Stimulated activated naive CD4-positive, alpha-beta T cell (primary cell): ENCODE data around the gene TMEM131L.

Experiments used
- DNase-seq, 6 experiments: peaks; one replicate each; lab custom pipeline; 2025; lab: John Stamatoyannopoulos, UW

TMEM131L gene

DNA sequence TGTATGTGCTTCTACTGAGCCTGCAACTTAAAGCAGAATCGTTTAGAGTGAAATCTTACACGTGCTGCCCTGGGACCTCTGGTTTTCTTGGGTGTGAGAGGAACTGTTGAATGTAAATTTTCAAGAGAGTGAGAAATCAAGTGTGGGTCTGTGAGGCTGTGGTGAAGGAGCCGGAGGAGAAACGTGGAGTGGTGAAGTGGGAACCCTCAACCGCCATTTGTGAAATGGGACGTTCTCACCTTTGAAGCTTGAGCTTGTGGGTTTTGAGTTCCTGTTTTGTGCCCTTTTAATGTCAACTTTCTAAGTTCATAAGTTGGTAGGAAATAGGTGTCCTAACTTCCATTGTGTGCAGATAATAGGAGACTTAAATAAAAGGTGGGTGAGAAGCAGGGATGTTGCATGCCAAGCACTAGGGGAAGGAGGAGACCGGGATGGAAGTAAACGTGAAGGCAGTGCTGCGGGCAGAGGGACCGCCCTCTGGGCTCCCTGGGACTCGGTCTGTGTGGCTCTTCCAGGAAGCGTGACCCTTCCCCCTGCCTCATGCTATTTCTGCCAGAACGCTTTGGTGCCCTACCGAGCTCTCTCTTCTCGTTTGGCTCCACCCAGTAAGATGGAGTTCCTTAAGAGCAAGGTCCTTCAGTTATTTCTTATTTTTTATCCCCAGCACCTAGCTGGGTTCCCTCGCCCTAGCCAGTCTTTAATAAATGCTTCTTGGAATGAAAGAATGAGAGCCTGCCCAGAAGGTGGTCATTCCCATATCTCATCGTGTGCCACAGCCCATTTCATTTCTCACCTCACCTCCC, 56.0 kb downstream of the TMEM131L start:
- peak; percentile 32 to 81 (median 60) for DNase-seq

DNA sequence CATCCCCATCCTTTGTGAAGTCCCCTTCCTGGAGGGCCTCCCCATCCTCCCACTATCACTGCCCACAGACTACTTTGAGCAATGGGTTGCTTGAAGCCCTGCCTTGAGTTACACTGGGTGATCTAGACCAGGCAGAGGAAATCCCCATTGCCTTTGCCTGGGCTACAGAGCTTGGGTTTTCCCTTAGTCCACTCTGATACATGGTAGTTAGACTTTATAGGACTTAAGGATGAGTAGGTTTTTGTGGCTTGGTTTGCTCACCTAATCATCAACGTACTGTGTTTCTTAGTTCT, 56.6 kb downstream of the TMEM131L start:
- peak in 4 of 6 experiments; percentile 27 to 39 (median 28) for DNase-seq

DNA sequence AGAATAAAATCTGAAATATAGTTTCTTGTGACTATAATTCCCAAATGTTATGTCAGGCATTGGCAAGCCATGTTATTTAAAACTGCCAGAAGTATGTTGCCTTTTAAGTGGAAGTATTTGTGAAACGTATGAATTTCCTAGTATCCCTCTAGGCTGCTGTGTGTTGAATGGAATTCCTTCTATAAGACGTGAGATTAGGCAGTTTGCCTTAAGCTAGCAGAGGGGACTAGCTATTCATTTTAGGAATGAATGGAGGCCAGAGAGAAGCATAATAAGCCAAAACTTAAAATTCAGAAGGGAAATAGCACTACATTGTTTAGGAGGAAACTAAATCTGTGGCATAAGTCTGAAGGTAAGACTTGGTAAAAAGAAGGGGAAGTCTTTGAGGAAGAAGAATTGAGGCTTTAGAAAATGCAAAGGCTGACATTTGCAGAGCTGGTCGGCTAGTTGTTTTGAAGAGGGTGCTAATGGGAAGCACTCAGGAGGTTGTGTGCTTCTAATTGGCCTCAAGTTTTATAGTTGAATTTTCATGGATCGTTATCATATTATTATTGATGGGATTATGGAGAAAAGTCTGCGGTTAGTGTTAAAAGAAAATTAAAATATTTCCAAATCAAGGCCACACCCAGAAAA, 57.1 kb downstream of the TMEM131L start:
- no peak for DNase-seq

DNA sequence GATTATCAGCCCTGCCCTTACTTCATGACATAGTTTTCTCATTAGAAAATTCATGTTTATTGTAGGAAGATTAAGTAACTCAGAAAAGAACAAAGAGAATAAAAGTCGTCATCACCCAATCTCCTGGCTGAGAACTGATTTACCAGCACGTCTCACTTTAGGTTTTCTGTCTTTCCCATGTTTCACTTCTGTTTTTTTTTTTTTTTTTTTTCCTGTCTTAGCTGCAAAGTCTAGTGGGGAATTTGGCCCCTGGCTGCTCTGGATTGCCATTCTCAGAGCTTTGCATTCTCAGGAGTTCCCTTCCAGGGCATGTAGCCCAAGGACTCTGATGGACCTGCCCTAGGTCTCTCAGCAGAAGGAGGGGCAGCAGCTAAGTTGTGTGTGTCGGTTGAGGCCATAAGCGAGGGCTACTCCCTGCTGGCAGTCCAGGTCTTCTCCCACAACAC, 57.8 kb downstream of the TMEM131L start:
- no peak for DNase-seq

DNA sequence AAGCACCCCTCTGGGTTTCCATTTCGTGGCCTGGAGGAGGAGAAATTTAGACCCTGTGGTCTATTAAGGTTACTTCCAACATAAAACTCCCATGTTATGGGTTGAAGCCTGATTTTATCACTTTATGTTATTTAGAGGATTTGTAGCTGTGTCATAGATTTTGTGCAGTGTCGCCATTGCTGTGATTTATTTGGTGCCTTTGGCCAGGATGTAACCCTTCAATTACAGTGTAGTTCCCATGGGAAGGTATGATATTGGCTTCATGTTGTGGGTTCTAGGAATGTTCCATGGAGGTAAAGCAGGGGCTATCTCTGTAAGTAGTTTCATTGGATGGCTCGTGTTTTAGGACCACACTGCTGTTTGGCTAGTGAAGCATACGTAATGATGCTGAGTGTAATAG, 58.5 kb downstream of the TMEM131L start:
- DNase-seq: no peak

DNA sequence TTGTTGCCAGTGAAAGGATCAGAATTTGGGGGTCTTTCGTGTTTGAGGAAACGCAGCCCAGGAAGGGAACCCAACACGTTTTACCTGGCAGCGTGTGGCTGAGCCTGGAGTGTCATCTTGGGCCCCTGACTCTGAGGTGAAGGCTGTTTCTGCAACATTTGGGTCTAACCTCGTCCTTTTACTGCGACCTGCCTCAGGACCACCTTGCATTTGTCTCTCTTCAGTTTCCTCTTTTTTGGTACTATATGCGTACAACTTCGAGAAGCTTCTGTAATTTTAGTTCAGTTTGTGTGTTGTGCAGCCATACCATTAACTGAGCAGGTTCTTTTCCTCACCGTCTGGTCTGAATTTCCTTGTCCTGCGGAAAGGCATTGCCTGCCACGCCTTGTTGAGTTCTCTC, 61.5 kb downstream of the TMEM131L start:
- no peak for DNase-seq

DNA sequence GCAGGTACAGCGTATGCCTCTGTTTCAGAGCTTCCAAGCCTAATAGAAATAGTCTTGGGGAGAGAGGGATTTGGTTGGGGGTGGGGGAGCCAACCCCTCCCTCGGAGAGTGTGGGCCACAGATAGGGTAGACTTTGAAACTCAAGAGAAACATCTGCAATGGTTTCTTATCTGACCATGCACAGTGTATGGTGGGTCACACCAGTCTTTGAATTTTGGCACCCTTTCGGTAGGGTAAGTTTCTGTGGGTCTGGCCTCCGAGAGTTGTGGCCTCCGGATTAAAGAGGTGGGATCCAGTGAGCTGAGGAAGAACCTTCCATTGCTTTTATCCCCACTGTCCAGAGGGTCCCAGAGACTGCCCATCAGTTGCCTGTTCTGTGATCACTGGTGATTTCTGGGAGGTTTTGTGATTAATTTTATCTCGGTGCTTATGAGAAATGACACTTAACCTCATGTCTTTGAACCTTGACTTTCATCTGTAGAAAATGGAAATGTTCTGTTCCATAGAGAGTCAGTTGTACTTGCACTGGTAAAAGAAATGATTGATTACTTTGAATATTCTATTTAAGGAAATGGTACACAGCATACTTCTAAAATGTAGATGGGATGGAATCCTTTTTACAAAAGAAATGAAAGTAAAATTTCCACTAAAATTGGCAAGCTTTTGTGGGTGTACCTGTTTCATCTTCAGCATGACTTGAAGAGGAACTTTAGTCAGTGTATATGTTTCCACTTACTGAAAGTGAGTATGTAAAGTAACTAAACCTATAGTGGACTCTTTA, 62.7 kb downstream of the TMEM131L start:
- peak in 2 of 6 experiments; percentile 23 to 25 for DNase-seq

DNA sequence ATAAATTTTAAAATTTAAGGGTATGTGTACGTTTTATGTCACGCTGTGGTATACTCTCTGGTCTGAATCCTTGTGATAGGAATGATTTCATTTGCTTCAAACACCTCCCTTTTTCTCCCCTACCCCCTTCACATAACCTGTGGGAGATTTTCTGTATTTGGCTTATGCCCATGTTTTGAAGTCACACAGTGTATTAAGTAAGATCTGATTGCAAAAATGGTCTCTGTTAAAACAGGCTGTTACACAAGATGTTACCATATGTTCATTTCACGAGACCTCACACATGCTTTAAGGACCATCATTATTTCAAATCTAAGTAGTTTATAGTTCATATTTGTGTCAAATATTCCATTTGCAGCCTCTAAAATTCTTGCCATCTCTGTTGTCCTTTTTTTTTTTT, 63.5 kb downstream of the TMEM131L start:
- DNase-seq: no peak

DNA sequence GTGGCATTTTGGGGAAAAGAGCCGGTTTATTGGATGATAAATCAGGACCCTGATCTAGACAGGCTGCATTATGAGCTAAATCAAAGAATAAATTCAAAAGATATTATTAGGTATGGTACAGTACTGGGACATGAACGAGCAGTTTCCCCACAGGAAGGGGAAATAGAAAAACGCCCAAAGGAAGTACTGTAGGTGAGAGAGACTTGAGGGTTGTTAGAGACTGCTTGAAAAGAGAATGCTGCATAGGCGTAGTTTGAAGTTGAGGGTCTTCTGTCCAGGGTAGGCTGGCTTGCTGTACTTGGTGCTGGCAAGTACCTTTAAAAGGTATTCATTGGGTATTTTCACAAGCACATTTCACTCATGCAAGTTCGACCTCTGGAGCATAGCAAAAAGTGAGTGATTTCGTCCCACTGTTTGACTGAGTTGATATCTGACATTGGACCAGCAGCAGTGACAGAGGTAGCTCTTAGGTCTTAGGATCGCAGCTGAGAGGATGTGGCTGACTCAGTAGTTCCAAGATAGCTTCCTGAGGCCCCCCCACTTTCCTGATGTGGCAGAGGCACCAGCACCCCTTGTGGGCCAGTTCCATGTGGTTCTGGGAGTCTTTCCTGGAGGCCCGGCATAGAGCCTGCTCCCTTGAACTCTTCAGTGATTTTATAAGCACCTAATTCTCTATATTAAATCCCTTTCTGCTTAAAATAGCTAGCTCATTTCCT, 64.3 kb downstream of the TMEM131L start:
- peak in 4 of 6 experiments; percentile 13 to 24 (median 15) for DNase-seq

DNA sequence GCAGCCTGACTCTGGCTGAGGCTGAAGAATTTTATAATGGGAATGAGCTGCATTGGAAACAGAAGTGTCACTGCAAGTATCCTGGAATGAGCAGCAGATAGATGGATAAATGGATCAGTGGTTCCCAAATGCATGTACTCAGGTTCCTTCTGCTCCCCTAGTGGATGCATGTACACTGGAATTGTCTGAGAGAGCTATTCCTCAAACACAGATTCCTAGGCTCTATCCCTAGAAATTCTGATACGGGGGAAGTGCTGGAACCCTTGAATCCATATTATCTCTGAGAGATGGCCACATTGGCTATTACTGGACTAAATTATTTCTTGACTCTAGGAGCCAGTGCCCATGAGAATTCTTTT, 64.8 kb downstream of the TMEM131L start:
- no peak for DNase-seq

DNA sequence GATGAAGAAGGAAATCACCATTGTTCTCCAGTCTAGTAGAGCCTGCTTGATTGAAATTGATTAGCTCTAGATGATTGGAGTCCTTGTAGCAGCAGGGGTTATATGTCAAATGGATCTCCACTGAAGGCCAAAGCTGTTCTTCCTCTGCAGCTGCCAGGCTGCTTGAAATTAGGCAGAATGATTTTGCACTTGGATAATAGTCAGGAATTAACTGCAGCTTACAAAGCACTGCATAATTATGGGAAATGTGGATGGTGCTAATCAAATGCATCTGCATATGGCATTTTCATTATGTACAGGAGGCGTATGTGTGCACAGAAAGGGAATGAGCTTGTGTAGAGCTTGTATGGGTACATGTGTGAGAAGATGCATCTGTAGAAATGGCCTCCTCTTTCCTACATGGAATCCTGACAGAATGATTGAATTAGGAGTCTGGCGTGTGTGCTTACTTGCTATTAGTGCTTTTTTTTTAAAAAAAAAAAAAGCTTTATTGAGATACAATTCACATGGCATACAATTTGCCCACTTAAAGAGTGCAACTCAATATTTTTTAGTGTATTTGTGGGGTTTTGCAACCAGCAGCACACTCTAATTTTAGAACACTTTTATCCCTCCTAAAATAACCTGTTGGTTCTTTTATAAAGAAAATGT, 65.9 kb downstream of the TMEM131L start:
- no peak for DNase-seq

DNA sequence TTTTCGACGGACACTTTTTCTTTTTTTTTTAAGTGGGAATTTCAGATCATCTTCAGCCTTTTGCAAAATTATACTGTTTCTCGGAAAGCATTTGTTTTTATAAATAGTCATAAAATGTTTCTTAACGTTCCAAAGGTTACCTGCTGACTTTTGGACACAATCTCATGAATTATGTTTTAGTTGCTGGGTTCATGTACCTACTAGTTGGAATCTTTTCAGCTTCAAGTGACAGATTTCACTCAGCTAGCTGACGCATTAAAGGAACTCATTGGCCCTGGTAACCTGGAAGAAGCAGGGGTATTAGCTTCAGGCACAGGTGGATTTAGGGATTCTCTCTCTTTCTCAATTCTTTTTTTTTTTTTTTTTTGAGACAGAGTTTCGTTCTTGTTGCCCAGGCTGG, 66.5 kb downstream of the TMEM131L start:
- no peak for DNase-seq

DNA sequence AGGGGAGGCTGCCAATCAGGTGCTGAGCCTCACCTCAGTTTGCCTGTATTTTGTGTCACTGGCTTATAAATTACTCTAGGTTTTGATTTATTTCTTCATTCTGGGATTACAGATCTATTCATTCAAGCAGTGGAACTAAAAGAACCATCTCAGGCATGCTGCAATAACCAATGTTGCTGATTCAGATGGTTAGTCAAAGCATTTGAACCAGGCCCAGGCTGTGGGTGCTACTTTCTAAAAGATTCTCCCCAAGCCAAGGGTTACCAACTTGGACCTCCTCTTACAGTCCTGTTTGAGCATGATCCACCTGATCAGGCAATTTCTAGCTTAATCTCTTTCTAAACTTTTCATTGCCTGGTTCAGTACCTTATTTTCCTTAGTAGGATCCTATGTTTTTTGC, 67.2 kb downstream of the TMEM131L start:
- no peak for DNase-seq

DNA sequence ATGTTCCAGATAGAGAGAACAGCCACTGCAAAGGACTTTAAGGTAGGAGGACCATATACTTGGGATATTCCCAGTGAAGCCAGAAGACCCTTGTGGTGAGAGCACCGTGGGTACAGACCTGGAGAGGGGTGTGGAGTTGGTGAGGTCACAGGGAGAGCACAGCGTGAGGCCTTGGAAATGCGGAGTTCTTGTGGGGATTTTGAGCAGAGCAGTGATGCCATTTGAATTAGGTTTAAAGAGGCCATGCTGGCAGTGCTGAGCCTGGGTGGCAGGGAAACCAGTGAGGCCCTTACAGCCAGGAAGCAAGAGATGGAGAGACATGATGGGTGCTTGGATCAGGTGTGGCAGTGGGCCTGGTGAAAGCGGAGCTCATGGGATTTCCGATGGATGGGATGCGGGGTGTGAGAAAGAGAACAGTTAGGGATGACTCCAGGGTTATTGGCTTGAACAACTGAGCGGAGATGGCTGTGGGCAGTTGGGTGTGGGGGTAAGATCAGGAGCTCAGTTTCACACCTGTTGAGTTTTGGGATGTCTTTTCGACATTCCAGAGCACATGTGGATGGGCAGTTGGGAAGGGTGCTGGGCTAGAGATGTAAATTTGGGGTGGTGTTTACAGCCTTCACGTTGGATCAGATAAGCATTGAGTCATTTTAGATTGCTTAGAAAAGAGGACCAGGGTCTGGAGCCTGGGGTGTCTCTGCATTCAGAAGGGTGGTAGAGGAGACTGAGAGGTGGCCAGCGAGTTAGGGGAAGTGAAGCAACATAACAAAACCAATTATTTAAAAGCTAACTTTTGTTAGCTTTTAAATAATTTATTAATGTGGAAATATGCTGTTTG, 68.9 kb downstream of the TMEM131L start:
- no peak for DNase-seq

DNA sequence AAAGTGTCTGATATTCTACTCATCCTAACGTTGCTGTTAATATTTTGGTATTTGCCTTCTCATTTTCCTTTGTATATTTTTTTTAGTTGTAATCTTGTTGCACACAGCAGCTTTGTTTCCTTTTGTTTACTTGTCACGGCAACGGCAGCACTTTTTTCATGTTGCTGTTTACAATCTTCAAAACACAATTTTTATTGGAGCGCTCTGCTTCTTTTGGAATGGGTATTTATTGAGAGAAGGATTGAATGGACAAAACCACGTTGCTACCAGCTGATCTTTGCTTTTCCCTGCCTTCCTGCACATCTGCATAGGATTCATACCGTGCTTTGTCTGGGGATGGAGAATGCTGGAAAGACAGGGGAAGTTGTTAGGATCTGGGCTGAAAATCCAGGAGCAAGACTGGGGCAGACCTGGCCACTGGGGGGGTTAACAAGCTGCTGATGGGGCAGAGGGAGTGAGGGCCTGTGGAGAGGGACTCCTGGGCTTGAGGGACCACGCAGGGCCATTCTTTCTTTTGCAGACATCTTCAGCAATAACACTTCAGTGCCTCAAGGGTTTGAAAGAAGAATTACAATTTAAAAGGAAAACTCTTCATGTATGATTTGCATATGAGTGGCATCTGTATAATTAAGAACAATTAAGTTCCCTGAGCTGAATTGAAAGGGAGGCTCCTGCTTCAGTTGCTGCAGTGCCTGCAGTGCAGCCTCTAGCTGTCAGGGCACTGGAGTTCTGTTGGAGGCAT, 69.8 kb downstream of the TMEM131L start:
- DNase-seq: peak in 3 of 6 experiments; percentile 2 to 17 (median 11)

DNA sequence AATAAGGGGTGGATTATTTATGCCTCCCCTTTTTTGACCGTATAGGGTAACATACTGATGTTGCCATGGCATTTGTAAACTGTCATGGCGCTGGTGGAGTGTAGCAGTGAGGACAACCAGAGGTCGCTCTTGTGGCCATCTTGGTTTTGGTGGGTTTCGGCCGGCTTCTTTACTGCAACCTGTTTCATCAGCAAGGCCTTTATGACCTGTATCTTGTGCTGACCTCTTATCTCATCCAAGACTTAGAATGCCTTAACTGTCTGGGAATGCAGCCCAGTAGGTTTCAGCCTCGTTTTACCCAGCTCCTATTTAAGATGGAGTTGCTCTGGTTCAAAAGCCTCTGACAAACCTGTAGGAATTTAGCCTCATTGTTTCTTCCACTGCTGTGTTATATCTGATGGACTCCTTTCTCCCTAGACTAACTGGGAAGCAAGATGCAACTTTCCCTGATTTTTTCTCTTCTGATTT, 71.4 kb downstream of the TMEM131L start:
- no peak for DNase-seq

DNA sequence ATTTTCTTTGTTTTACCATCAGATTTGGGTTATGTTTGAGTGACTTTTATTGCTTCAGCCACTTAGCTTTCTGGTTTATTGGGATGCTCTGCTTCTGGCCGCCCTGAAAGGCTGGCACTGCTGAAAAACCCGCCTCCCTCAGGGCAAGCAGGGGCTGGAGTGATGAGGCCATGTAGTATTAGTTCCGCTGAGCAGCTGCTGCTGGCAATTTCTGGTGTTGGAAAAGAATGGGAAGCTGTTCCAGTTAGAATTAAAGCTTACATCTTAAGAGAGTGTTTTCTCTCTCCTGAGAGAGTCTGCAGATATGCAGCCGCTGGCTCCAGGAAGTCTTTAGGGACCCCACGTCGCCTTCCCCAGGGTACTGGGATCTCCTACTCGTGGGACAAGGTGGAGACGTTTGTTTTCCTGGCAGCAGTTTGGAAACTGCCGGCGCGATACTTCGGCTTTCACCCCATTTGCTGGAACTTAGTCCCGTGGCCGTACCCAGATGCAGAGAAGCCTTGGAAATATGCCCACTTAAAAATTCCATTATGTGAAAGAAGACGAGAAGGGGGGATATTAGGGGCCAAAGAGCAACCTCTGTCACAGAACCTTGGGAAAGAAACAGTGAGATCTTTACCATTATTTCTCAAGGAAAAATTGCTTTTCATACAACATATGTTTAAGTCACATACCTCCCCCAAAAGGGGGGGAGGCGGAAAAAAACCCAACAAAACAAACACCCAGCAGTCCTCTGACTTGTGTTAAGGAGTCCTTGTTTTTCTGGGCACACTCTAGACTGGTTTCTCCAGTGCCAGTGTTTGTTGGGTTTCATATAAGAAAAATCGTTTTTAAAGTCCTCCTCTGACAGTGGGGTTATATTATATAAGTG, 72.6 kb downstream of the TMEM131L start:
- peak in 1 of 6 experiments; percentile 3 for DNase-seq

DNA sequence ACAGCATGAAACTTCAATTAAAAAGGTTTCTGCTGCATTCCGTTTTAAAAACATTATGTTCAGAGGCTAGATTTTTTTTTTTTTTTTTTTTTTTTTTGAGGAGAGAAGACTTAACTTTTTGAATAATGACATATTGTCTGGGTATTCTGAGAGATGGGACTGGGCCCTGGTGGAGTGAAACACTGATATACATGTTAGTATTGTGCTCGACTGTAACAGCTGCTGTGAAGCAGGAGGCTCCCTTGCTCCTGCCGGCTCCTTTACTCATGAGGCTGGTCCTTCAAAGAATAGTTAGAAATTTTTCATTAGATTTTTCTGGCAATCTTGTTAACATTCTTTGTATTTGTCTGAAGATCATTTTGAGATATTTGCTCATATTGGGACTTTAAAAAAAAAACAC, 73.3 kb downstream of the TMEM131L start:
- DNase-seq: no peak

DNA sequence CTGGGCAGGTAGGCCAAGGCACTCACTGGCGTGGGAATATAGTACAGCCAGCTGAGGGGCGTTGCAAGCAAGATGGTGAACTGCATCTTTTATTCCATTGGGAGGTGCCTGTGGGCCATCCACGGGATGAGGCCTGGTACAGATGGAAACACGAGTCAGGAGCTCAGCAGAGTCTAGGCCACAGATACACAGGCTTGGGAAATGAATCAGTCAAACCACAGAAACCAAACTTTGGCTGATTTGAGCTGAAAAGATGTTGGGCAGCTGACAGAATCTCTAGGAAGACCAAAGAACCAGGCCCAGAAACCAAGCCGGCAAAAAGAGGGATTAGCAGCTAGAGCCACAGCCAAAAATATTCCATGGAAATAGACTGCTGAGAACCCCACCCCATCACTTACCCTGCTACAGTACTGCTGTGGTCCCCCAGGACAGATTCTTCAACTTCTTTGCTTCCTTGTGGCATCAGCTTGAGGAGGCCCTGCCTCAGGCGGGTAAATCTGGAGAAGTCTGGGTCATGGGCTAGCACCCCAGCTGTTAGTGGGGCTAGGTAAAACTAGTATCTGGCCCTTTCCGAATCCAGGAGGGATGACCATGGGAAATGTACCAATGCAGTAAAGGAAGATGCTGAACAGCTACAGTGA, 75.4 kb downstream of the TMEM131L start:
- no peak for DNase-seq
